ENCODE results near the gene CTBP2.

CTBP2 gene

DNA sequence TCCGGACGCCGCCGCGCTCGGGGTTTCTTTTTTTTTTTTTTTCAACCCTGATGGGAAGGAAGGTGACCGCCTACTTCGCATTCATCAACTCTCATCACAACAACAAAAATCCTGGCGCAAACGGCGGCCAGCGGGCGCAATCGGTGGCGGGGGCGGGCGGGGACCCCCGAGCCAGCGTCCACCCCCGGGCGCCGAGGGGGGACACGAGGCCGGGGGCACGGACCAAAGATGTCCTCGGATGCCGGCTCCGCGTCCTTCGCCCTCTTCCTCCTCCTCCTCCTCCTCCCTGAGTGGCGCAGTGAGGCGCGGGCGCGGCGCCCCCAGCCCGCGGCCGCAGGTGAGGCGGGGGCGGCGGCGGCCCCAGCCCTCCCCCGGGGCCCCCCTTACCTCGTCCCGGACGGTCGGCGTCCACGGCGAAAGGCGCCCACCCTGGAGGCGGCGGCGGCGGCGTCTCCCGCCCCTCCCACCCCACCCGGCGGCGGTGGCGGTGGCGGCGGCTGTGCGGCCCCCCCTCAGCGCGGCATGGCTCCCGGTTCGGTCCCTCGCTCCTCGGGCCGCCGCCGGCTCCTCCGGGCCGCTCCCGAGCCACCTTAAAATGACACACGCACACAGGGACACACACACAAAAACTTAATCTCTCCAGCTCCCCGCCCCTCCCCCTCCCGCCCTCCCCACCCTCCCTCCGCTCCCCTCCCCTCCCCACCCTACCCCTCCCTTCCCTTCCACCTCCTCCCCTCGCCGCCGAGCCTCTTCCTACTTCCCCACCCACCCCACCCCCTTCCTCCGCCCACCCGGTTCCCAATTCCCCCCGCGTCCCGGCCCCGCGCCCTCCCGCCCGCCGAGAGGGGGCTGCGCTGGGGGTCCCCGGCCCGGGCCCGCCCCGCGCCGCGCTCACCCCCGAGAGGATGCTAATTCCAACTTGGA is at the start of gene CTBP2:
TSS of gene CTBP2 (minus strand) at position 632 of the 924 bp plus-strand sequence.
- in situ Hi-C loops (cut with MboI; ENCODE audit: low pct_unique_long_range_greater_than_20kb, low sequenced_read_pairs) = no loop called here
- no peak for DNase-seq

GRCh38 chr10:125209591-125210355 is 49.4 kb upstream of the CTBP2 start:
- no peak for DNase-seq
- in situ Hi-C loops (cut with MboI; ENCODE audit: low pct_unique_long_range_greater_than_20kb, low sequenced_read_pairs) = no loop called here

DNA sequence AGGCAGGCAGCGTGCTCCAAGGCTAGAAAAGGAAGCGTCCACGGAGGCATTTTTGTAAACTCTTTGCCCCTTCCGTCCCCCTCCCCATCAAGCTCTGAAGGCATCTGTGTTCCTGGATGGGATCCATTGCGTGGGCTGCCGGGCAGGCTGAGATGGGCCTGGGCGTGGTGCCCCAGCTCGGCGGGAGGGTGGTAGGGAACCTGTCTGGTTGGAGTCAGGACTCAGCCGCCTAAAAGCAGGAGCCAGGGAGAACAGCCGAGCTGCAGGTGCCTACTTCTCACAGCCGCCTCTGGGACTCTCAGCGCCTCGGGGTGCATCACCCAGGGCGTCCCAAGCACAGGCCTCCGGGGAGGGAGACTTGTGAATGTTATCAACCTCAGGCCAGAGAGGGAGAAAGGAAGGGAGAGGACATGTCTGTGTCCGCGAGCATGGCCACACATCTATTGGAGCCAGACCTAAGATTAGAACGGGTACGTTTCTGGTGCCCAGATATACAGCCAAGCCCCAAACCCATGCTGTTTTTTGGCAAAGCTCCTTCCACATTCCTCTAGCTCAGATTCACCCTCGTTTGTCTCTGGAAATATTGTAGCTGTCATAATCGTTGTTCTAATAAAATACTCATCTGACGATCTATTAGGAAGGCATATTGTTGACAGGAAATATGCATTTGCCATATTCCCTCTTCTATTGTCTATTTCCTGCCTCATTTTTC is 48.6 kb upstream of the CTBP2 start:
- no peak for DNase-seq
- in situ Hi-C loops (cut with MboI; ENCODE audit: low pct_unique_long_range_greater_than_20kb, low sequenced_read_pairs) = no loop called here

GRCh38 chr10:125206623-125207022 is 46.3 kb upstream of the CTBP2 start:
- in situ Hi-C loops (cut with MboI; ENCODE audit: low pct_unique_long_range_greater_than_20kb, low sequenced_read_pairs) = no loop called here
- no peak for DNase-seq

- no peak for DNase-seq
- in situ Hi-C loops (cut with MboI; ENCODE audit: low pct_unique_long_range_greater_than_20kb, low sequenced_read_pairs) = no loop called here
Observed at GRCh38 chr10:125205431-125205830, 45.1 kb upstream of the CTBP2 start.

- no peak for DNase-seq
- in situ Hi-C loops (cut with MboI; ENCODE audit: low pct_unique_long_range_greater_than_20kb, low sequenced_read_pairs) = no loop called here
Observed at GRCh38 chr10:125204400-125204799, 44.0 kb upstream of the CTBP2 start.

DNA sequence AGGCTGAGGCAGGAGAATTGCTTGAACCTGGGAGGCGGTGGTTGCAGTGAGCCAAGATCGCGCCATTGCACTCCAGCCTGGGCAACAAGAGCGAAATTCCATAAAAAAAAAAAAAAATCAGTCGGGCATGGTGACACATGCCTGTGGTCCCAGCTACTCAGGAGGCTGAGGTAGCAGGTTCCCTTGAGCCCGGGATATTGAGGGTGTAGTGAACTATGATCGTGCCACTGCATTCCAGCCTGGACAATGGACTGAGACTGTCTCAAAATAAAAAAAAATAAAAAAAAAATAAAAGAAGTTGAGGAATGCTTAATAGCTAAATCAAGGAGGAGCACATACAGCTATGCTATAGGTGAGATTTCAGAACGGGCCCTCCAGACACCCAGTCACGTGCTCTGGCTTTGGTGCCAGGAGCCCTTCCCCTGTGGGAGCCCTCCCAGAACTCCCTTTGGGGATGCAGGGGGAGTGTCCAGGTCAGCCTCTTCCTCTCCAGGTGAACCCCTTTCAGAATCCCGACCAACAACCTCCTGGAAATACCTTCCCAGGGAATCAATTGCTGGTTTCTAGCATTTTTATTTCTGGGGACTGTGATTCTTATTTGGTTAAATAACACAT is 42.9 kb upstream of the CTBP2 start:
- no peak for DNase-seq
- in situ Hi-C loops (cut with MboI; ENCODE audit: low pct_unique_long_range_greater_than_20kb, low sequenced_read_pairs) = no loop called here

DNA sequence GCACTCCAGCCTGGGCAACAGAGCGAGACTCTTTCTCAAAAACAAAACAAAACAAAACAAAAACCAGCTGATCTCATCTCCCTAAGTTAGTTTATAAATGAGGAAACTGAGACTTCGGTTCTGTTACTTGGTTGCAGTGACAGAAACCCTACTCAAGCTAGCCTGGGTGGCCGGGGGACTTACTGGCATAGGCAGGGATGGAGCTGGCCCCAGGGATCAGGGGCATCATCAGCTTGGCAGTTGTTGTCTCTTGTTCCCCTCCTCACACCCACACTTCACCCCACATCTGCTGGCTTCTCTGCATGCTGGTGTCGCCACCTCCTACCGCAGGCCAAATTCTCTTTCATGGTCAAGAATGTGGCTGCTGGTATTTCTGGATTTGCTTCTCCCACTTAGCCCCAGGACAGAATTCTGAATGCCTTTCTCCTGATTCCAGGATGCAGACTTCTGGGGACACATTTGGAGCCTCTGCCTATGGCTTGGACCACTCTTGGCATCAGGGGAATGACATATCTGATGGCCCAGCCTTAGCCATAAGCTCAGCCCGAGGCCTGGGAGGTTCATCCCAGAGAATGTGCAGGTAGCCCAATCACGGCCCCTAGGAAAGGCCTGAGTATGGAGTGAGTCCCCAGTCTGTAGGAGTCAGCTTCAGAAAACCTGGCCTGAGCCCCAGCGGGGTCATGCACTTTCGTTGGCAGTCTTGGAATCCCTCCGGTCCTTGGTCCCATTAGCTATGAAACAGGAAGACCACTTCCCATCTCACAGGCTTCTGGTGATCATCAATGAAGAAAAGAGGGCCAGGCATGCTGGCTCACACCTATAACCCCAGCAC is 41.6 kb upstream of the CTBP2 start:
- no peak for DNase-seq
- in situ Hi-C loops (cut with MboI; ENCODE audit: low pct_unique_long_range_greater_than_20kb, low sequenced_read_pairs) = no loop called here

GRCh38 chr10:125201108-125201524 is 40.8 kb upstream of the CTBP2 start:
- DNase-seq = peak; percentile 13
- in situ Hi-C loops (cut with MboI; ENCODE audit: low pct_unique_long_range_greater_than_20kb, low sequenced_read_pairs) = no loop called here

DNA sequence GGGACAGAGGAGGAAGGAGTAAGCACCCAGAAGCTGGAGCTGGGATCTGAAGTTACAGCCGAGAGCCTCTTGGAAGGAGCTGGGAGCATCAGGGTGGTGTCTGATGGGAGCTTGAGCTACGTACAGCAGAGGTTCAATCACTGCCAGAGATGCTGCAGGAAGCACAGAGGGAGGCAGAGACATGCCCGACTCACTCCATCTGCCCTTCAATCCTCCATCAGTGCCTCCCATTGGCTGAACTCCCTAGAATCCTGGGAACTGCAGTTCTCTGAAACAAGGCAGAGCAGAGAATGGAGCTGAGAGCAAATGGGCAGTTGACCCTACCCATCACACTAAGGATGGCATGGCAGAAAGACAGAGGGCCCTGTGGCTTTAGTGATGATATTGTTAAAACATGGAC is 40.0 kb upstream of the CTBP2 start:
- DNase-seq = no peak
- in situ Hi-C loops (cut with MboI; ENCODE audit: low pct_unique_long_range_greater_than_20kb, low sequenced_read_pairs) = no loop called here

GRCh38 chr10:125199270-125199669 is 38.9 kb upstream of the CTBP2 start:
- no peak for DNase-seq
- in situ Hi-C loops (cut with MboI; ENCODE audit: low pct_unique_long_range_greater_than_20kb, low sequenced_read_pairs) = no loop called here

DNA sequence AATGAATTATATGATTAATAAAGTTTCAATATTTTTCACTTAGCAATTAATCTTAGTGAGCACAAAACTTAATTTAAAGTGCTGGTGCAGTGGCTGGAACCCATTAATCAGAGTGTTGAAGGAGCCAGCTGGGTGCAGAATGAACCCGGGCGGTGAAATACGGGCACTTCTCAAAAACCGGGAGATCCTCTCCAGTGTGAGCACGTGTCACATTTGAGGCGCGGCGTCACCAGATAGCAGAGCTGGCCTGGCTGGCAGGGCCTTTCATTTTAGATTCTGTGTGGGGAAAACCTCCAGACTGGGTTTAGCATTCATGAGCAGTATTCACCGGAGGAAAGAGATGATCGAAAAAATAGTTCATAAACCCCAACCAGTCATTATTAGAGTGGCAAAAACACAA is 34.5 kb upstream of the CTBP2 start:
- no peak for DNase-seq
- in situ Hi-C loops (cut with MboI; ENCODE audit: low pct_unique_long_range_greater_than_20kb, low sequenced_read_pairs) = no loop called here

GRCh38 chr10:125193306-125193877 is 33.0 kb upstream of the CTBP2 start:
- in situ Hi-C loops (cut with MboI; ENCODE audit: low pct_unique_long_range_greater_than_20kb, low sequenced_read_pairs) = no loop called here
- no peak for DNase-seq

DNA sequence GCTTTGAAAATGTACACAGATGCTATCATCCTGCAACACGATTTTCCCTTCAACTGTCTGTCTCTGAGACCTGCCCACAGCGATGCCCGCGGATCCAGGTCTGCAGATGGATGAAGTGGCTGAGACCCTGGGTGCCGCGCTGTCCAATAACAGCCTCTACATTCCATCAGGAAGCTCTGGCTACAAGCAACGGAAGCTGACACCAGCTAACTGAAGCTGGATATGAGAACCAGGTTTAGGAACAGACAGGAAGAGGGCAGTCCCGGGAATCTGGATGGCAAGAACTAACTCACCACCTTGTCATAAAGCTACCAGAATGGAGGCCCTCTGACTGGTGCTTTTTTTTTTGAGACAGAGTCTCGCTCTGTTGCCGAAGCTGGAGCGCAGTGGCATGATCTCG is 32.3 kb upstream of the CTBP2 start:
- in situ Hi-C loops (cut with MboI; ENCODE audit: low pct_unique_long_range_greater_than_20kb, low sequenced_read_pairs) = no loop called here
- DNase-seq = no peak

DNA sequence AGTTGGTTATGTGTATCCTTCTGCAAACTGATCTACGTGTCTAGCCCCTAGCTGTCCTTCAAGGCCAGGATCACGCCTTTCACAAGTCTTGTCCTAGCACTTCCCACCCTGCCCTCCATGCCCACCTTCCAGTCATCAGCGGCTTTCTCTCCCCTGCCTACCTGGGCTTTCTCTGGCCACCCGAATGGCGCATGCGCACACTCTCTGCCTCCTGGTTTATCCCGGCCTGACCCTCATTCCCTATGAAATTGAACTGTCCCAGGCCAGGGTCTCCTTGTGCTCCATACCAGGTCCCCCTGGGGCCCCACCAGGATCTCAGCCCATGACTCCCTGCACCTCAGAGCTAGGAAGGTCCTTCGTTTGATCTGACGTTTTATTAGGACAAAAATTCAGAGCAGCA is 31.6 kb upstream of the CTBP2 start:
- no peak for DNase-seq
- in situ Hi-C loops (cut with MboI; ENCODE audit: low pct_unique_long_range_greater_than_20kb, low sequenced_read_pairs) = no loop called here

GRCh38 chr10:125190946-125191345 is 30.6 kb upstream of the CTBP2 start:
- DNase-seq = no peak
- in situ Hi-C loops (cut with MboI; ENCODE audit: low pct_unique_long_range_greater_than_20kb, low sequenced_read_pairs) = no loop called here

- no peak for DNase-seq
- in situ Hi-C loops (cut with MboI; ENCODE audit: low pct_unique_long_range_greater_than_20kb, low sequenced_read_pairs) = no loop called here
Observed at GRCh38 chr10:125190414-125190813, 30.1 kb upstream of the CTBP2 start.

GRCh38 chr10:125189162-125189561 is 28.8 kb upstream of the CTBP2 start:
- in situ Hi-C loops (cut with MboI; ENCODE audit: low pct_unique_long_range_greater_than_20kb, low sequenced_read_pairs) = no loop called here
- DNase-seq = no peak
